PFSK-1 (cell line): Measurements from ENCODE around the gene RPUSD4.

Experiments used
- FOXP2 ChIP-seq: optimal IDR thresholded peaks from 2 replicates; pipeline ENCODE3; 2011; ENCODE audit warnings: borderline replicate concordance, control low read depth, inconsistent platforms; ENCODE audit not compliant: insufficient read depth; ENCODE audit errors: extremely low read length, extremely low read depth
- POLR2AphosphoS5 ChIP-seq: IDR thresholded peaks from 2 replicates; pipeline ENCODE4 v1.6.1; 2012; ENCODE audit warnings: low read depth, mild to moderate bottlenecking, control low read depth, low read length, moderate library complexity
- REST ChIP-seq, 2 experiments: IDR thresholded peaks; 2 replicates each; pipeline versions ENCODE4 v1.6.1 to v1.8.0; 2011 to 2012; ENCODE audit warnings: low read depth in 2 of 2, low read length in 2 of 2, control low read depth in 1 of 2, inconsistent platforms in 1 of 2, mild to moderate bottlenecking in 1 of 2, moderate library complexity in 1 of 2; ENCODE audit not compliant: insufficient read depth in 1 of 2
- SIN3A ChIP-seq: IDR thresholded peaks from 2 replicates; pipeline ENCODE4 v1.6.1; 2012; ENCODE audit warnings: mild to moderate bottlenecking, low read length, moderate library complexity, borderline replicate concordance; ENCODE audit not compliant: insufficient read depth
- TAF1 ChIP-seq: IDR thresholded peaks from 2 replicates; pipeline ENCODE4 v1.6.1; 2012; ENCODE audit warnings: low read length, control low read depth, borderline replicate concordance; ENCODE audit not compliant: insufficient read depth

The RPUSD4 gene

GRCh38 chr11:126182787-126183445 is 28.5 kb downstream of the RPUSD4 start:
- TF ChIP-seq REST (IDR thresholded peaks at IDR 0.05; ENCODE audit: insufficient read depth in 1 of 2, low read depth in 2 of 2, low read length in 2 of 2) = no peak
- no peak for TF ChIP-seq POLR2AphosphoS5
- TF ChIP-seq SIN3A = no peak
- no peak for TF ChIP-seq TAF1
- no peak for TF ChIP-seq FOXP2

- TF ChIP-seq SIN3A (no peak), POLR2AphosphoS5 (no peak), REST (IDR thresholded peaks at IDR 0.05; ENCODE audit: insufficient read depth in 1 of 2, low read depth in 2 of 2, low read length in 2 of 2) (no peak), FOXP2 (no peak), TAF1 (no peak)
Observed at GRCh38 chr11:126181939-126182730, 29.3 kb downstream of the RPUSD4 start.

GRCh38 chr11:126176853-126177470 is 34.5 kb downstream of the RPUSD4 start:
- TF ChIP-seq REST (IDR thresholded peaks at IDR 0.05; ENCODE audit: insufficient read depth in 1 of 2, low read depth in 2 of 2, low read length in 2 of 2) = no peak
- no peak for TF ChIP-seq POLR2AphosphoS5
- no peak for TF ChIP-seq FOXP2
- no peak for TF ChIP-seq SIN3A

GRCh38 chr11:126175393-126175792 is 36.1 kb downstream of the RPUSD4 start:
- no peak for TF ChIP-seq TAF1
- TF ChIP-seq FOXP2 = no peak
- TF ChIP-seq SIN3A = no peak
- TF ChIP-seq REST (IDR thresholded peaks at IDR 0.05; ENCODE audit: insufficient read depth in 1 of 2, low read depth in 2 of 2, low read length in 2 of 2) = no peak
- TF ChIP-seq POLR2AphosphoS5 = no peak
